ENCODE data around the gene SETD7.

GRCh38 chr4:139554642-139554892, 1.5 kb downstream of the SETD7 start:
- TF ChIP-seq POLR2AphosphoS5 (IDR thresholded peaks at IDR 0.05; ENCODE audit: low read depth, low read length) = no peak
- no peak for TF ChIP-seq TAF1 (IDR thresholded peaks at IDR 0.05; ENCODE audit: borderline replicate concordance, insufficient read depth, low read length)
- TF ChIP-seq REST (IDR thresholded peaks at IDR 0.05; ENCODE audit: insufficient read depth in 1 of 2, low read depth in 2 of 2, low read length in 2 of 2) = no peak
- no peak for TF ChIP-seq SIN3A (IDR thresholded peaks at IDR 0.05; ENCODE audit: borderline replicate concordance, insufficient read depth, low read length)
